Astrocyte of the cerebellum (primary cell): Measurements from ENCODE around the gene MAP2K6.

Source experiments
- DNase-seq: peaks from one replicate; pipeline ENCODE4 v3.0.0-alpha.2; 2011; ENCODE audit warnings: low read depth
- H3K4me3 ChIP-seq: 2 replicates; pipeline ENCODE4 v1.5.1; 2011; ENCODE audit warnings: mild to moderate bottlenecking, low read depth, low read length, moderate library complexity
- CTCF ChIP-seq: IDR thresholded peaks from 2 replicates; pipeline ENCODE4 v1.5.1; 2012; ENCODE audit warnings: low read length, low read depth, moderate library complexity, mild to moderate bottlenecking; ENCODE audit errors: missing control alignments
- in situ Hi-C: cut with HindIII; loops from 2 replicates; pipeline ENCODE4 v1.10.0; 2017; ENCODE audit warnings: low sequenced_read_pairs

MAP2K6 gene

GRCh38 chr17:69497161-69497560 lies 82.7 kb downstream of the MAP2K6 start:
- H3K4me3 ChIP-seq, result no peak overlapping the region
- TF ChIP-seq CTCF, result no peak
- in situ Hi-C loops, result no loop called here
- DNase-seq, result no peak

- no peak for TF ChIP-seq CTCF
- no peak for DNase-seq
- in situ Hi-C loops, result no loop called here
- no peak overlapping the region for H3K4me3 ChIP-seq
Measured at GRCh38 chr17:69499318-69499717, 84.8 kb downstream of the MAP2K6 start.

- in situ Hi-C loops, result no loop called here
- no peak for DNase-seq
- no peak overlapping the region for H3K4me3 ChIP-seq
- no peak for TF ChIP-seq CTCF
Measured at GRCh38 chr17:69500911-69501429, 86.5 kb downstream of the MAP2K6 start.

GRCh38 chr17:69501591-69502468 lies 87.3 kb downstream of the MAP2K6 start:
- peak overlapping the region; percentile 28 for H3K4me3 ChIP-seq
- TF ChIP-seq CTCF, result peak; percentile 14
- DNase-seq, result peak; percentile 96
- in situ Hi-C loops, result no loop called here

GRCh38 chr17:69503711-69504110 lies 89.2 kb downstream of the MAP2K6 start:
- no peak for DNase-seq
- no peak for TF ChIP-seq CTCF
- no peak overlapping the region for H3K4me3 ChIP-seq
- in situ Hi-C loops, result no loop called here

- DNase-seq, result no peak
- H3K4me3 ChIP-seq, result no peak overlapping the region
- no peak for TF ChIP-seq CTCF
- in situ Hi-C loops, result no loop called here
Measured at GRCh38 chr17:69505740-69506139, 91.2 kb downstream of the MAP2K6 start.
